Measurements from ENCODE around the gene EVA1C.
"Not testable (repeated sequence)": the region's sequence is repeated elsewhere in the genome, so short reads cannot be mapped to it uniquely, and the experiment has no call there.

The EVA1C gene

DNA sequence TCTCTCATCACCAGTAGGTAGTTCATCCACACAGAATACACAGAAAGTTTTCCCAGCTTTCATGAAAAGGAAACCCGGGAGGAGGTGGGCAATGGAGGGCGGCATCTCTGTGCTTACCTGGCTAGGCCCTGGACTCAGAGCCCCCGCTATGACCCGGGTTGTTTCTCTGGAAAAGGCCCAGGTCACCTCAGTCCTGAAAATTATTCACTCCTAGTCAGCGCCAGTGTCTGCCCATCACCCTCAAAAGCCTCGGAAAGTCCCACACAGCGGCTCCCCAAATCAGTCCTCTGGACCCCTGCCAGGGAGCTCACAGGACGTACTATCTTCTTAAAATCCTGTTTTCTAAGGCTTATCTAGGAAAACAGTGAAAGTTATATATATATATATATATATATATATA, 121.6 kb downstream of the EVA1C start:
- DNase-seq, result no peak

DNA sequence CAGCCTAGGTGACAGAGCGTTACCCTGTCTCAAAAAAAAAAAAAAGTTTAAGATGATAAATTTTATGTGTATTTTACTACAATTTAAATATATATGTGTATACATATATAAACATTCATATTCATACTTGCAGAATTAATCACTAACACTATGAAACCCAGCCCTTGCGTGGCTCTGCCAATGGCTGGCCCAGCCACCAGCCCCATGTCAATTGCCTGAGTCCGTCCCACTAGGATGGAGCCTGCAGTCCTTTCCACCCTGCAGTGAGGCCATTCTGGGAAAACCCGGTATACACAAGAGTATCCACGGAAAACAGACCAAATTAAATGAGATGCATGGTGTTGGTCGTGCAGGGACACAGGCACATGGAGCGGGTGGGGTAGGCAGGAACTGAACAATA, 123.1 kb downstream of the EVA1C start:
- no peak for DNase-seq

DNA sequence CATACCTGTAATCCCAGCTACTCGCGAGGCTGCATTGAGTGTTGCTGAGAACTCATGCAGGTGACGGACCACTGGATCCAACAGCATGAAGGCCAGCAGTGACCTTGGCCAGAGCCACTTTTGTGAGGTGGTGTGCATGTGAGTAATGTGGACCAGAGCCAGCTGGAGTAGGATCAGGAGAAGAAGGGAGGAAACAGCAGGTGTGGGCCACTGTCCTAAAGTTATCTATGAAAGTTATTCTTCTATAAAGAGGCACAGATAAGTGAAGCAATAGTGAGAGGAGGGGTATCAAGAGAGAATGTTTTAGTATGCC, 125.0 kb downstream of the EVA1C start:
- DNase-seq, result no peak

DNA sequence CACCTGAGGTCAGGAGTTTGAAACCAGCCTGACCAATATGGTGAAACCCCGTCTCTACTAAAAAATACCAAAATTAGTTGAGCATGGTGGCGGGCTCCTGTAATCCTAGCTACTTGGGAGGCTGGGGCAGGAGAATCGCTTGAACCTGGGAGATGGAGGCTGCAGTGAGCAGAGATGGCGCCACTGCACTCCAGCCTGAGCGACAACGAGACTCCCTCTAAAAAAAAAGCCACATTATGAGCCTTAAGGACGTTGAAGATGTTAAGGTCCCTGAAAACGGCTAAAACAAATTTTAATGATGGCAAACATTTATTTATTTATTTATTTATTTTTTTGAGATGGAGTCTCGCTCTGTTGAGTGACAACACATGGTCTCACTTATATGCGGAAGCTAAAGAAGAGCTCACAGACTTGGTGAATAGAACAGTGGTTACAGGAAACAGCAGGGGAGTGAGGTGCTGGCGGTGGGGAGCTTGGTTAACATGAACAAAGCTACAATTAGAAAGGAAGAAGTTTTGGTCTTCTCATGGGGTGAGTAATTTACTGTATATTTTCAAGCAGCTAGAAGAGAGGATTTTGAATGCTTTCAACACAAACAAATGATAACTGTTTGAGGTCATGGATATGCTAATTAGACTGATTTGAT, 125.8 kb downstream of the EVA1C start:
- no peak for DNase-seq

DNA sequence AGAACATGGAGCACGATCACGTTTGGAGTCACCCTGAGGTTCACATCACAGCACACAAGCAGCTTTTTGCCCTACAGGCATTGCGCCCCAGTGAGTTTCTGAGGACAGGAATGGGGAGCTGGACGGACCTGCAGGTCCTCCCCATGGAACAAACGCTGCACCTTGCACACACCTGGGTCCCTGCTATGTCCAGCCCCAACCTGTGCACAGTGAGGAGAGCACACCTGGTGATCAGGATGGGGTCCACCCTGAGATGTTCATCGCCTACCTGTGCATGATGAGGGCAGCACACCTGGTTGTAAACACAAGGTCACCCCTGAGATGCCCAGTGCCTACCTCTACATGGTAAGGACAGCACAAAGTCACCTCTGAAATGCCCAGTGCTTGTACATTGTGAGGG, 126.9 kb downstream of the EVA1C start:
- no peak for DNase-seq

DNA sequence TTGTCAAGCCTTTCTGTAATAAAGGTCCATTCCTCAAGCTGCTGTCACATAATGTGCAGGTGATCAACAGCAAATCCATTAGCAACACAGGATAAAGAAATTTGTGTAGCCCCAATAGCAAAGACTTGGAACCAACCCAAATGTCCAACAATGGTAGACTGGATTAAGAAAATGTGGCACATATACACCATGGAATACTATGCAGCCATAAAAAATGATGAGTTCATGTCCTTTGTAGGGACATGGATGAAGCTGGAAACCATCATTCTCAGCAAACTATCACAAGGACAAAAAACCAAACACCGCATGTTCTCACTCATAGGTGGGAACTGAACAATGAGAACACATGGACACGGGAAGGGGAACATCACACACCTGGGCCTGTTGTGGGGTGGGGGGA, 130.6 kb downstream of the EVA1C start:
- not testable (repeated sequence) for DNase-seq

DNA sequence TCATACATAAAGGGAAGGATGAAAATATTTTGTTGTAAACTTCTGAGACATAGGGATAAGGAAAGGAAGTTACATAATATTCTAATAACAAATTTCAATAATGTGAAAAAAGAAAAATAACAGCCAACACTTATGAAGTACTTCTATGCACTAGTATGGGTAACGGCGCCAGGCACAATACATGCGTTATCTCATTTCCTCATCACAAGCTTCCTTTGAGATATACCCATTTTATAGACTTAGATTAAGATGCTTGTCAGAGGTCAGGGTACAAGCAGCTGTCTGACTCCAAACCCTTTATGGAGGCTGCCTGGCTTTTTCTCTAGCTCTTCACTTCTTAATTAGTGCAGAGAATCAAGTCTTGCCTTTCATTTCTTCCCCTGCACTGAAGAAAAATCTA, 131.5 kb downstream of the EVA1C start:
- no peak for DNase-seq

DNA sequence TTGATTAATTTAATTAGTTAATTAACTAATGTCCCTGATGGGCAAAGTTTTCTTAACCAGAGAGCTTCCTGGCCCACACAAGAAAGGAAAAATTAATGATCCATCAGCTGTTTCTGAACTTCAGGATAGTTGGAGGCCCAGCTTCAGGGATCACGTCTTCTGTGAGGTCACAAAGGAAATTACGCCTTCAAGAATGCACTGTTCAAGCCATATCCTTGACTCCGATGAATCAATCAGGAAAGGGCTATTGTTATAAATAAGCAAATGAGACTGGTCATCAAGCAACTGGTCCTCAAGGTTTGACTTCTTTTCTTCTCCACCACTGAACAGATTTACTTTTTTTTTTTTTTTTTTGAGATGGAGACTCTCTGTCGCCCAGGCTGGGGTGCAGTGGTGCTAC, 132.2 kb downstream of the EVA1C start:
- no peak for DNase-seq

DNA sequence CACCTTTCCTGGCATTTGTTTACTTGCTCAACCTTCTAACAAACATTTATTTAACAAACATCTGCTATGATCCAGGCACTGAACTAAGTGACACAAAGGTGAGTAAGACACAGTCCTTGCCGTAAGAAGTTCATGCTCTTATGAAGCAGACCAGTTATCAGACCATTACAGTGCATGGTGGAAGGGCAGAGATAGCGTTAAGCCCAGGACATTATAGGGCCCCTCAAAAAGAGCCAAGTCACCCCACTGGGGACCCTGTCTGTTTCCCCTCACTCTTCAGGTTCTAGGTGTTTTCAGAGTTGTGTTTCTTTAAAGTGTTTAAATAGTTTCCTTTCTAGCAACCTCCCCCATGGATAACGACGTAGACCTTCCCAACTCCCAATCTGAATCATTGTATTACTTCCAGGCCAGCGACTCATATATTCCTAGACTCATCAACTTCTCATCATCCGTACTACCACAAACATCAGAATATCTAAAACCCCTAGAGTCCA, 133.5 kb downstream of the EVA1C start:
- DNase-seq, result no peak

DNA sequence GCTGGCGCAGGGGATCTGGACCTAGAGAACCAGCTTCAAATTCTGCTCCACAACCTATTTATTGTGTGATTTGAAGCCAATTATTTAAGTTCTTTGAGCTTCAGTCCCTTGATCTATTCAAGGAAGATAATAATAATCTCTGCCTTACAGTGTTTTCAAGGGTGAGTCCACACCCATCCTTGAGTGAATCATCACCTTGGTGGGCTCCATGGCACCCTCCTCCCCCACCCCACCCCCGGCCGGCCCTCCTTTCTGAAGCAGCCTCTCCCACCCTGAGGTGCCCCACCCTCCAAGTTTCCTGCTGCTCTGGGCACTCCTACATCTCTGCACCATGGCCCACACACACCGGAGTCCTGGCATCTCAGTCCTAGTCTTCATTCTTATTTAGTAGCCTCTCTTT, 134.5 kb downstream of the EVA1C start:
- DNase-seq, result no peak

DNA sequence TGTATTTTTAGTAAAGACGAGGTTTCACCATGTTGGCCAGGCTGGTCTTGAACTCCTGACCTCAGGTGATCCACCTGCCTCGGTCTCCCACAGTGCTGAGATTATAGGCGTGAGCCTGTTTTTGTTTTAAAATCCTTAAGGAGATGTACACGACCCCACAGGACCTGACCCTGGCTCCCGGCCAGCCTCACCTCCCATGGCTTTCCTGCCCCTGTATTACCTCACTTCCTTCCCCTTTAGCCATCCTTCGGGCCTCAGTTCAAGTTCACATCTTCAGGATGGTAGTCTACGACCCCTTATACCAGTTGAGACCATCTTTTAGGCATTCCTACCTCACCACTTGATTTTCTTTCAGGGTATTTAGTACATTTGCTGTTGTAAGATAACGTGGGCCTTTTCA, 136.5 kb downstream of the EVA1C start:
- no peak for DNase-seq

DNA sequence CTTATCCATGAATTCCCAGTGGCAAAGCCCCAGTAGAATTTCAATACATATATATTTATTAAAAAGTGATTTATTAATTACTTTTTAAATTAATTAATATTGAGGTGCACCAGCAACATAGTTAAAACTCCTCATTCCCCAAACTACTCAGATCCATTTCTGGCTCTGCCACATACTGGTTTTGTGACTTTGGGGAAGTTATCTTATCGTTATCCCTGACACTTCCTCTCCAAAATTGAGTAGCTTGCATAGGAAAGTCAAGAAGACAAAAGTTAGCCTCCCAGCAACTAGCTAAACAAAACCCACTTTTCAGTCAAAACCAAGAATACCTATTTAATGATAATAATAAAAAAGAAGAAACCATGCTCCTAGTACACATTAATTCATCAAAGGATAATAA, 136.9 kb downstream of the EVA1C start:
- DNase-seq, result no peak

DNA sequence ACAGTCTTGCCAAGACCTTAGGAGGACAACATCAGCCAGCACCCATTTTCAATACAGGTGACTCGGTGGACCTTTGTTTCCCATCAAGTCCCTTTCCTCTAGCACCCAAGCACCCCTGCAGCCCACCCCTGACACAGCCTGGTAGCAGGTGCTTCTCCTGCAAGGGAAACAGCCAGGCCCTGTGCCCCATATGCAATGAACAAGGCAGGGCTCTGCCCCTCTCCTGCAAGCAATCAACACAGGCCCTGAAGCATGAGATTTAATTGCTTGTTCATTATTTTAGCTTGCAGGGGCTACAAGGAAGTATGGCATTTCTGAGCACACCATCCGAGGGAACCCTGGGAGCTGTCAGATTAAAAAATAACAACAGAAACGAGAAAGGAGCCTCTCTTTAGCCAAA, 137.4 kb downstream of the EVA1C start:
- no peak for DNase-seq

DNA sequence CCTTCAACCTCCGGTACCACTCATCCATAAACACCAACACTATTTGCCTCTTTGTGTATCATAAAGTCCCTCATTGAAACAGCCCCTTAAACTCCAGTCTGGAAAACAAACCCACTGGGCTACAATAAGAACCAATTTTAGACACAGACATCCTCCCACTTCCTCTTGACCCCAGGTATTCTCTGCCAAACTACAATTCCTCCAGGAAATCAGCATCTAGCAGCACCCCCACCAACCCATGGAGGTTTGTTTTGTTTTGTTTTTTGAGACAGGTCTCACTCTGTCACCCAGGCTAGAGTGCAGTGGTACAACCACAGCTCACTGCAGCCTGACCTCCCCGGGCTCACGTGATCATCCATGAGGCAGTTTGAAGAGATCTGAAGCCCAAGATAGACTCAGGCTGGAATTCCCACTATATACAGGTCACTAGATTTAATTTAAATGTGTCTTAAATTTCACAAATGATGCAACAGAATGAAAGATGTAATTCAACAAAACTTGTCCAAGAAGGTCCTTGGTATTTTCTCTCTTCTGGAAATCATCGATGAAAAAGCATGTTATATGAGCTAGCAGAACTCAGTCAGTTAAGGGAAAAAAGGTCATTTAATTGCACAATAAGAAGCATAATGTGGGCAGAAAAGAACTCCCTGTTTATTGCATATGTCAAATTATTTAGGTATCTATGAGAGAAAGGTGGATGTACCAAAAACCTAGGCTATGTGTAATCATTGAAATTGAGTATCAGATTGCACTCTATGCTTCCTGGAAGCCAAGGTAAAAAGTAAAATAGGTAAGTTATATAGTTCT, 142.5 kb downstream of the EVA1C start:
- no peak for DNase-seq

DNA sequence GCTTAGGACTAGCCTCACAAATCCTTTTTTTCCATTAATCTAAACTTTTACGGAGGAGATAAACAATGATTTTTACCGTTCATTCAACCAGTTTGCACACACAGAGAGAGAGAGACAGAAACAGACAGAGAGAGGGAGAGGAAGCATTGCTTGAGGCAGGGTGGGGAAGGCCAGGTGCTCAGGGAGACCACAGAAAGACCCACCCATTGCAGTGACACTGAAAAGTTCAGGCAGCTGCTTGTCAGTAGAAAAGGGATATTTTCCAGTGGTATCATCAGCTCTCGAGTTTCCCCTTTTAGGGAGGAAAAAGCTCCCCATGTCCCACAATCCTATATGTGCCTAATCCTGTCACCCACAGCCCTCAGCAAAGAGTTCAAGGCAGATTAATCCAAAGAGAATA, 145.6 kb downstream of the EVA1C start:
- no peak for DNase-seq

DNA sequence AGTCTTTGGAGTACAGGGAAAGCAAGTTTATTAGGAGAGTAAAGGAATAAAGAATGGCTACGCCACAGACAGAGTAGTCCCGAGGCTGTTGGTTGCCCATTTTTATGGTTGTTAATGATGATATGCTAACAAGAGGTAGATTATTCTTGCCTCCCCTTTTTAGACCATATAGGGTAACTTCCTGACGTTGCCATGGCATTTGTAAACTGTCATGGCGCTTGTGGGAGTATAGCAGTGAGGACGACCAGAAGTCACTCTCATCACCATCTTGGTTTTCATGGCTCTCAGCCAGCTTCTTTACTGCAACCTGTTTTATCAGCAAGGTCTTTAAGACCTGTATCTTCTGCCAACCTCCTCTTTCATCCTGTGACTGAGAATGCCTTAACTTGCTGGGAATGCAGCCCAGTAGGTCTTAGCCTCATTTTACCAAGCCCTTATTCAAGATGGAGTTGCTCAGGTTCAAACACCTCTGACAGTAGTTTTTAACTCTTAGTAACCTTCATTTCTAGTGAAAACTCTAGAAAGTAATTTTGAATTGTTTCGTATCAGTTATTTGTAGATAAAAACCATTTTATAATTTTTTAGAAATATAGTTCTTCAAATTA, 146.6 kb downstream of the EVA1C start:
- no peak for DNase-seq

DNA sequence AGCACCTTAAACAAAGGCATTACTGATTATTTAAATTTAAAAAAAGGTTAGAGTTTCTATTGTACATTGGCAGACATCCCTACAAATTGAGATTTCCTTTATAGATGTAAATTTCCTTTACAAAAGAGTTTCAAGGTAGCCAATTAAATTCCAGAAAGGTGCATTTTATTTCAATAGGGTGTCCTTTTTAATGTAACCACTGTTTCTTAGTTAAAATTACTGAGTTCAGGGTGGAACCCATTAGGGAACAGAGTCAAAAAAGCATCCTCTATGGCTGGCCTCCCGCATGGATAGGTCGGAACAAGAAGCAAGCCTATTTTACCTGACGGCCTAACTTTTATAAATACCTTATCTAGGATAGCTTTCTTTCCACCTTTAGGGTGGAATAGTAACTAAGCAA, 148.4 kb downstream of the EVA1C start:
- DNase-seq, result no peak

DNA sequence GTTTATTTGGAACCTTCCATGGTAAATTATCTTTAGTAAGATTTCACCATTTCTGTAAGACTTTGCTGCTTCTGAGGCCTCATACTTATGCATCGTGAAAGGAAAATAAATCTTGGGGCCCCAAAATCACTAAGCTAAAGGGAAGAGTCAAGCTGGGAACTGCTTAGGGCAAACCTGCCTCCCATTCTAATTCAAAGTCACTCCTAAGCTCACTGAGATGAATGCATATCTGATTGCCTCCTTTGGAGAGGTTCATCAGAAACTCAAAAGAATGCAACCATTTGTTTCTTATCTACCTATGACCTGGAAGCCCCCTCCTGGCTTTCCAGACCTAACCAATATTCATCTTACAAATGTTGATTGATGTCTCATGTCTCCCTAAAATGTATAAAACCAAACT, 149.0 kb downstream of the EVA1C start:
- not testable (repeated sequence) for DNase-seq

DNA sequence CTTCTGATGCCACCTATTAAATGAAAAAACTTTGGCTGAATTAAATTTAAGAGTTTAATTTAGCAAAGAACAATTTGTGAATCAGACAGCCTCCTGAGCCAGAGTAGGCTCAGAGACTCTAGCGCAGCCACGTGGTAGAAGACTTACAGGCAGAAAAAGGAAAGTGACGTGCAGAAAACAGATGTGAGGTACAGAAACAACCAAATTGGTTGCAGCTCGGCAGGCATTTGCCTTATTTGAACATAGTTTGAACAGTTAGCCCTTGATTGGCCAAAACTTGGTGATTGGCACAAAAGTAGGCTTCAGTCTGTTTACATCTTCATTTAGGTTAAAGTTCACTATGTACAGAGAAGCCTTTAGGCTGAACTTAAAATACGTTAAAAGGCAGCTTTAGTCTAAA, 149.9 kb downstream of the EVA1C start:
- no peak for DNase-seq

DNA sequence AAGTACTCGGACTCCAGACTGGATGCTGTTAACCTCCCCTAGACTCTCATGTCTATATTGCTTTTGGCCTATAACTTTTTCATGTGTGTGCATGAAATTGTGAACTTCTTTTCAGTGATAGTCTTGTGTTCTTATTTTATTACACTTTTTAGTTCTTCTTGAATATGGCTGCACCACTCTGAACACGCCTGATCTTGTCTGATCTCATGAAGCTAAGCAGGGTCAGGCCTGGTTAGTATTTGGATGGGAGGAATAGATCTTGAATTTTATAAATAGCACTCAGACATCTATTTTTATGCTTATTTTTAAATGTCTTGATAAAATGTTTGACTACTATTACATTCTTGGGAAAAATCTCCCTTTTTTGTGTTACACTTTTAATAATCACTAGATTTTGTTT, 150.4 kb downstream of the EVA1C start:
- no peak for DNase-seq
